Effector memory CD8-positive, alpha-beta T cell (primary cell): ENCODE data around the gene ACTG1.
A peak's percentile ranks its signal among the peaks of the same experiment; 100 is the strongest.

Source experiments
- ATAC-seq: fragments of 150-1000 bp; cut with Tn5 transposase; replicated peaks from 2 replicates; pipeline ENCODE4 v1.10.0; 2021; ENCODE audit warnings: mild to moderate bottlenecking, moderate library complexity
- DNase-seq, 3 experiments: peaks; one replicate each; pipeline ENCODE4 v3.0.0; 2021
- H3K27ac Mint-ChIP-seq, 2 donors: one replicate each; pipeline ENCODE4 v1.8.0; 2022; ENCODE audit warnings: mild to moderate bottlenecking in 2 of 2, mixed read lengths in 2 of 2, moderate library complexity in 2 of 2
- H3K27me3 Mint-ChIP-seq, 2 donors: one replicate each; pipeline ENCODE4 v1.8.0; 2022; ENCODE audit warnings: mixed read lengths in 2 of 2
- H3K36me3 Mint-ChIP-seq: one replicate; pipeline ENCODE4 v1.8.0; 2022; ENCODE audit warnings: mild to moderate bottlenecking, moderate library complexity, mixed read lengths; ENCODE audit not compliant: insufficient read depth
- H3K4me1 Mint-ChIP-seq, 2 donors: one replicate each; pipeline ENCODE4 v1.8.0; 2022; ENCODE audit warnings: low read depth in 2 of 2, mixed read lengths in 2 of 2
- H3K4me3 Mint-ChIP-seq, 2 donors: one replicate each; pipeline ENCODE4 v1.8.0; 2022; ENCODE audit warnings: mild to moderate bottlenecking in 2 of 2, mixed read lengths in 2 of 2, moderate library complexity in 2 of 2
- H3K9me3 Mint-ChIP-seq, 2 donors: one replicate each; pipeline ENCODE4 v1.8.0; 2022; ENCODE audit warnings: mixed read lengths in 2 of 2

The ACTG1 gene

GRCh38 chr17:81498953-81499600 lies 13.5 kb downstream of the ACTG1 start:
- Mint-ChIP-seq H3K27me3 (peaks cover 0 to 14% of the 10 kb centered on the region in 2 donors), H3K27ac (no peak overlapping the region), H3K9me3 (no peaks in the 10 kb centered on the region), H3K4me3 (no peak overlapping the region), H3K4me1 (peaks cover 0 to 2% of the 10 kb centered on the region in 2 donors), H3K36me3 (no peaks in the 10 kb centered on the region)
- DNase-seq, result no peak
- no peak for ATAC-seq

GRCh38 chr17:81494626-81495377 lies 17.8 kb downstream of the ACTG1 start:
- no peak overlapping the region for H3K27ac Mint-ChIP-seq
- H3K36me3 Mint-ChIP-seq, result peaks cover 4% of the 10 kb centered on the region

GRCh38 chr17:81493198-81494038 lies 19.2 kb downstream of the ACTG1 start:
- Mint-ChIP-seq H3K4me1 (peaks cover 0 to 6% of the 10 kb centered on the region in 2 donors), H3K9me3 (no peaks in the 10 kb centered on the region), H3K4me3 (no peak overlapping the region), H3K36me3 (peaks cover 4% of the 10 kb centered on the region), H3K27me3 (peaks cover 24 to 50% of the 10 kb centered on the region in 2 donors), H3K27ac (no peak overlapping the region)
- DNase-seq, result no peak
- no peak for ATAC-seq

More at GRCh38 chr17:81494626-81495377, 17.8 kb downstream of the ACTG1 start:
- Mint-ChIP-seq H3K27me3 (peaks cover 16 to 44% of the 10 kb centered on the region in 2 donors), H3K9me3 (no peaks in the 10 kb centered on the region), H3K4me3 (no peak overlapping the region), H3K4me1 (peaks cover 0 to 2% of the 10 kb centered on the region in 2 donors)
- no peak for DNase-seq
- no peak for ATAC-seq

GRCh38 chr17:81492706-81493105 lies 19.9 kb downstream of the ACTG1 start:
- no peak overlapping the region for H3K27ac Mint-ChIP-seq
- H3K4me3 Mint-ChIP-seq, result no peak overlapping the region
- H3K36me3 Mint-ChIP-seq, result peaks cover 4% of the 10 kb centered on the region
- H3K27me3 Mint-ChIP-seq, result peaks cover 24 to 50% of the 10 kb centered on the region in 2 donors
- ATAC-seq (no peak), DNase-seq (no peak)
- H3K9me3 Mint-ChIP-seq, result no peaks in the 10 kb centered on the region
- H3K4me1 Mint-ChIP-seq, result peaks cover 0 to 6% of the 10 kb centered on the region in 2 donors

- Mint-ChIP-seq H3K36me3 (peaks cover 4% of the 10 kb centered on the region), H3K4me3 (no peak overlapping the region), H3K27ac (peak overlapping the region in 1 of 2 donors; percentile 65), H3K4me1 (peaks cover 0 to 6% of the 10 kb centered on the region in 2 donors), H3K27me3 (peaks cover 24 to 50% of the 10 kb centered on the region in 2 donors), H3K9me3 (no peaks in the 10 kb centered on the region)
- DNase-seq (no peak), ATAC-seq (no peak)
Observed at GRCh38 chr17:81492202-81492601, 20.4 kb downstream of the ACTG1 start.

- no peak overlapping the region for H3K4me3 Mint-ChIP-seq
- H3K36me3 Mint-ChIP-seq, result peaks cover 4% of the 10 kb centered on the region
- peaks cover 0 to 6% of the 10 kb centered on the region in 2 donors for H3K4me1 Mint-ChIP-seq
- ATAC-seq (no peak), DNase-seq (no peak)
- H3K27ac Mint-ChIP-seq, result peak overlapping the region in 1 of 2 donors; percentile 65
- no peaks in the 10 kb centered on the region for H3K9me3 Mint-ChIP-seq
- H3K27me3 Mint-ChIP-seq, result peaks cover 24 to 50% of the 10 kb centered on the region in 2 donors
Observed at GRCh38 chr17:81491761-81492160, 20.8 kb downstream of the ACTG1 start.

- Mint-ChIP-seq H3K4me3 (no peak overlapping the region), H3K4me1 (peaks cover 0 to 6% of the 10 kb centered on the region in 2 donors), H3K27ac (no peak overlapping the region), H3K27me3 (peaks cover 27 to 53% of the 10 kb centered on the region in 2 donors), H3K36me3 (peaks cover 4% of the 10 kb centered on the region), H3K9me3 (no peaks in the 10 kb centered on the region)
- DNase-seq, result no peak
- ATAC-seq, result no peak
Observed at GRCh38 chr17:81491181-81491581, 21.4 kb downstream of the ACTG1 start.

- H3K4me1 Mint-ChIP-seq, result peaks cover 0 to 6% of the 10 kb centered on the region in 2 donors
- H3K27me3 Mint-ChIP-seq, result peaks cover 31 to 56% of the 10 kb centered on the region in 2 donors
- peaks cover 4% of the 10 kb centered on the region for H3K36me3 Mint-ChIP-seq
- ATAC-seq, result no peak
- peak overlapping the region in 1 of 2 donors; percentile 70 for H3K4me3 Mint-ChIP-seq
- no peak overlapping the region for H3K27ac Mint-ChIP-seq
- no peaks in the 10 kb centered on the region for H3K9me3 Mint-ChIP-seq
- DNase-seq, result no peak
Observed at GRCh38 chr17:81489998-81490992, 22.3 kb downstream of the ACTG1 start.

- H3K27me3 Mint-ChIP-seq, result peaks cover 31 to 46% of the 10 kb centered on the region in 2 donors
- no peaks in the 10 kb centered on the region for H3K9me3 Mint-ChIP-seq
- peak overlapping the region; percentile 47 to 70 for H3K4me3 Mint-ChIP-seq
- ATAC-seq, result no peak
- DNase-seq, result no peak
- H3K27ac Mint-ChIP-seq, result peak overlapping the region in 1 of 2 donors; percentile 41
- H3K36me3 Mint-ChIP-seq, result peaks cover 4% of the 10 kb centered on the region
- H3K4me1 Mint-ChIP-seq, result peaks cover 0 to 4% of the 10 kb centered on the region in 2 donors
Observed at GRCh38 chr17:81489012-81489997, 23.3 kb downstream of the ACTG1 start.

- no peaks in the 10 kb centered on the region for H3K9me3 Mint-ChIP-seq
- peaks cover 0 to 4% of the 10 kb centered on the region in 2 donors for H3K4me1 Mint-ChIP-seq
- no peak overlapping the region for H3K27ac Mint-ChIP-seq
- ATAC-seq (peak; percentile 3), DNase-seq (no peak)
- peaks cover 4% of the 10 kb centered on the region for H3K36me3 Mint-ChIP-seq
- H3K27me3 Mint-ChIP-seq, result peaks cover 31 to 40% of the 10 kb centered on the region in 2 donors
- H3K4me3 Mint-ChIP-seq, result no peak overlapping the region
Observed at GRCh38 chr17:81488276-81488860, 24.2 kb downstream of the ACTG1 start.

- Mint-ChIP-seq H3K4me3 (peak overlapping the region; percentile 38 to 54), H3K9me3 (no peaks in the 10 kb centered on the region), H3K27ac (no peak overlapping the region), H3K27me3 (peaks cover 34 to 47% of the 10 kb centered on the region in 2 donors), H3K4me1 (peaks cover 0 to 4% of the 10 kb centered on the region in 2 donors), H3K36me3 (peaks cover 9% of the 10 kb centered on the region)
- ATAC-seq (peak; percentile 74), DNase-seq (peak; percentile 43 to 69 (median 63))
Observed at GRCh38 chr17:81487487-81488275, 24.9 kb downstream of the ACTG1 start.
